Endothelial cell of umbilical vein (primary cell): ENCODE measurements around the gene CFAP46.

ENCODE experiments used
- EZH2 ChIP-seq: IDR thresholded peaks from 2 replicates; pipeline ENCODE4 v1.6.1; 2012; ENCODE audit warnings: borderline replicate concordance, low read depth, mild to moderate bottlenecking, moderate library complexity, low read length, inconsistent platforms; ENCODE audit not compliant: severe bottlenecking
- GATA2 ChIP-seq: IDR thresholded peaks from 2 replicates; pipeline ENCODE4 v1.7.0; 2011; ENCODE audit warnings: low read depth, mild to moderate bottlenecking, moderate library complexity, mixed read lengths, low read length; ENCODE audit not compliant: insufficient read length, insufficient read depth
- JUN ChIP-seq: IDR thresholded peaks from 2 replicates; pipeline ENCODE4 v1.6.1; 2011; ENCODE audit warnings: borderline replicate concordance, low read depth; ENCODE audit not compliant: insufficient read length, insufficient read depth
- MYC ChIP-seq: IDR thresholded peaks from one replicate; pipeline ENCODE4 v1.6.1; 2011; ENCODE audit warnings: mild to moderate bottlenecking, low read depth, low read length
- POLR2A ChIP-seq: IDR thresholded peaks from 2 replicates; pipeline ENCODE4 v1.6.1; 2012; ENCODE audit warnings: low read depth, mild to moderate bottlenecking, control low read depth, low read length
- POLR2AphosphoS5 ChIP-seq: IDR thresholded peaks from 2 replicates; pipeline ENCODE4 v1.6.1; 2012; ENCODE audit warnings: low read depth, mild to moderate bottlenecking, control low read depth, low read length, moderate library complexity; ENCODE audit not compliant: insufficient read depth
- TF ChIP-seq, protein P1 (sequence below), 2 donors: IDR thresholded peaks; 1 replicate in 1 of 2; 2 replicates in 1 of 2; pipeline ENCODE4 v1.5.1; 2011; ENCODE audit warnings: low read length in 2 of 2, mild to moderate bottlenecking in 2 of 2, moderate library complexity in 2 of 2, control low read depth in 1 of 2, inconsistent platforms in 1 of 2, low read depth in 1 of 2; ENCODE audit not compliant: insufficient read depth in 1 of 2; ENCODE audit errors: extremely low read depth in 1 of 2
- TF ChIP-seq, protein P2 (sequence below): IDR thresholded peaks from 2 replicates; pipeline ENCODE4 v1.6.1; 2011; ENCODE audit not compliant: insufficient read depth, insufficient read length

DNA sequence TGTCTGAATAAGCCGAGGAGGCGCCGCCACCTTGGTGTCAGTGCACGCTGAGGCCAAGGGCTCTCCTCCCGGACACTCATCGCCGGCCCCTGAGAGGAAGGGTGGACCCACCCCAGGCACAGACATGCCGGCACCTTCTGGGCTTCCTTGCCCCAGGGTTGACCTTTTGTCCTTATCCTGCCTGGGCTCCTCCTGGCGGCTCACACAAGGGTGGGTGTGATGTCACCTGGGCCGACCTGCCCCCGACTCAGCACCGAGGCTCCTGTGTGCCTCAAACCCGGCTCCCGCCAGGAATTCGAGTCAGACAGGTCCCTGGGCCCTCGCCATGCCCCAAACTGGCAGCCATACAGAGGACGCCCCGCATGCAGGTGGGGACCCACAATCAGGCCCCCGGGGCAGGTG lies 17.7 kb upstream of the CFAP46 start:
- TF ChIP-seq, protein P1, sequence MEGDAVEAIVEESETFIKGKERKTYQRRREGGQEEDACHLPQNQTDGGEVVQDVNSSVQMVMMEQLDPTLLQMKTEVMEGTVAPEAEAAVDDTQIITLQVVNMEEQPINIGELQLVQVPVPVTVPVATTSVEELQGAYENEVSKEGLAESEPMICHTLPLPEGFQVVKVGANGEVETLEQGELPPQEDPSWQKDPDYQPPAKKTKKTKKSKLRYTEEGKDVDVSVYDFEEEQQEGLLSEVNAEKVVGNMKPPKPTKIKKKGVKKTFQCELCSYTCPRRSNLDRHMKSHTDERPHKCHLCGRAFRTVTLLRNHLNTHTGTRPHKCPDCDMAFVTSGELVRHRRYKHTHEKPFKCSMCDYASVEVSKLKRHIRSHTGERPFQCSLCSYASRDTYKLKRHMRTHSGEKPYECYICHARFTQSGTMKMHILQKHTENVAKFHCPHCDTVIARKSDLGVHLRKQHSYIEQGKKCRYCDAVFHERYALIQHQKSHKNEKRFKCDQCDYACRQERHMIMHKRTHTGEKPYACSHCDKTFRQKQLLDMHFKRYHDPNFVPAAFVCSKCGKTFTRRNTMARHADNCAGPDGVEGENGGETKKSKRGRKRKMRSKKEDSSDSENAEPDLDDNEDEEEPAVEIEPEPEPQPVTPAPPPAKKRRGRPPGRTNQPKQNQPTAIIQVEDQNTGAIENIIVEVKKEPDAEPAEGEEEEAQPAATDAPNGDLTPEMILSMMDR (IDR thresholded peaks at IDR 0.05; ENCODE audit: extremely low read depth in 1 of 2, insufficient read depth in 1 of 2, low read depth in 1 of 2, low read length in 2 of 2): no peak
- TF ChIP-seq POLR2AphosphoS5: no peak
- TF ChIP-seq POLR2A: no peak
- TF ChIP-seq JUN: no peak
- TF ChIP-seq, protein P2, sequence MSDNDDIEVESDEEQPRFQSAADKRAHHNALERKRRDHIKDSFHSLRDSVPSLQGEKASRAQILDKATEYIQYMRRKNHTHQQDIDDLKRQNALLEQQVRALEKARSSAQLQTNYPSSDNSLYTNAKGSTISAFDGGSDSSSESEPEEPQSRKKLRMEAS: no peak
- TF ChIP-seq EZH2: no peak
- TF ChIP-seq MYC: no peak
- no peak for TF ChIP-seq GATA2
